22Rv1 (cell line): Measurements from ENCODE around the gene PLCH2.

ENCODE experiments used
- ZFX ChIP-seq: fragments of 450-650 bp; IDR thresholded peaks from 2 replicates; pipeline ENCODE4 v1.6.1; 2017; ENCODE audit warnings: antibody characterized with exemption, borderline replicate concordance
- TF ChIP-seq, protein P1 (sequence below): fragments of 450-650 bp; IDR thresholded peaks from 2 replicates; pipeline ENCODE4 v1.5.1; 2017; ENCODE audit warnings: mild to moderate bottlenecking

DNA sequence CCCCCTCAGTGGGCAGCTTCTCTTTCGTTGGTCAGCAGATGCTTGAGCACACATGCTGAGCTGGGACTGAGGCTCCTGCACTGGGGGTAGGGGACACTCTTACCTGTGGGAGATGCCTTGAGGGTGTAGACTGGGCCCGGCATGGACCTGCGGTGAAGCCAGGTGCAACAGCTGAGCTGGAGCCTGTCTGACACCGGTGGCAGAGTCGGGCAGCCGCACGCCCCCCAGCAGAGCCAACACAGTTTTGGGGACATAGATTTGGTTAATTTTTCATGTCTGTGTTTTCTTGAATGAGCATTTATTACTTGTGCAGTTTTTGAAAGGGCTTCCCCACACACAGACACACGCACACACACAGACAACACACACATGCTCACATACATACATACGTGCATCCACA is 59.9 kb downstream of the PLCH2 start:
- TF ChIP-seq, protein P1, sequence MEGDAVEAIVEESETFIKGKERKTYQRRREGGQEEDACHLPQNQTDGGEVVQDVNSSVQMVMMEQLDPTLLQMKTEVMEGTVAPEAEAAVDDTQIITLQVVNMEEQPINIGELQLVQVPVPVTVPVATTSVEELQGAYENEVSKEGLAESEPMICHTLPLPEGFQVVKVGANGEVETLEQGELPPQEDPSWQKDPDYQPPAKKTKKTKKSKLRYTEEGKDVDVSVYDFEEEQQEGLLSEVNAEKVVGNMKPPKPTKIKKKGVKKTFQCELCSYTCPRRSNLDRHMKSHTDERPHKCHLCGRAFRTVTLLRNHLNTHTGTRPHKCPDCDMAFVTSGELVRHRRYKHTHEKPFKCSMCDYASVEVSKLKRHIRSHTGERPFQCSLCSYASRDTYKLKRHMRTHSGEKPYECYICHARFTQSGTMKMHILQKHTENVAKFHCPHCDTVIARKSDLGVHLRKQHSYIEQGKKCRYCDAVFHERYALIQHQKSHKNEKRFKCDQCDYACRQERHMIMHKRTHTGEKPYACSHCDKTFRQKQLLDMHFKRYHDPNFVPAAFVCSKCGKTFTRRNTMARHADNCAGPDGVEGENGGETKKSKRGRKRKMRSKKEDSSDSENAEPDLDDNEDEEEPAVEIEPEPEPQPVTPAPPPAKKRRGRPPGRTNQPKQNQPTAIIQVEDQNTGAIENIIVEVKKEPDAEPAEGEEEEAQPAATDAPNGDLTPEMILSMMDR, result no peak
- no peak for TF ChIP-seq ZFX
